H1 (cell line): ENCODE data around the gene FOXP4. TPM values are rescaled to one million over a fixed set of nuclear protein-coding genes. Genes with fewer than 3 reads are reported as not detected.

ENCODE experiments used
- CTCF ChIA-PET: fragments of 300-600 bp; sonication (Branson Sonifier 250); formaldehyde crosslinking; loops from one replicate; lab custom pipeline; 2021; ENCODE audit not compliant: partially characterized antibody; lab: Charles Lee
- POLR2A ChIA-PET: fragments of 300-600 bp; sonication (Branson Sonifier 250); formaldehyde crosslinking; loops from one replicate; lab custom pipeline; 2021; ENCODE audit warnings: inconsistent platforms; ENCODE audit not compliant: partially characterized antibody; lab: Charles Lee
- DNase-seq, 2 experiments: peaks; one replicate each; pipeline versions ENCODE4 v3.0.0 to v3.0.0-alpha.2; 2010 to 2022; ENCODE audit warnings: low spot score in 2 of 2, low read depth in 1 of 2, mixed read lengths in 1 of 2
- FAIRE-seq: peaks from 2 replicates; lab custom pipeline; 2011; peaks lifted over from hg19 to GRCh38; lab: Jason Lieb, UNC
- H2AFZ ChIP-seq: 2 replicates; pipeline ENCODE4 v1.8.1; 2012; ENCODE audit warnings: low read length, inconsistent platforms
- H2AK5ac ChIP-seq: 2 replicates; pipeline ENCODE4 v1.6.1; 2013; ENCODE audit warnings: low read depth, low read length
- H2BK120ac ChIP-seq: replicated peaks from 2 replicates; pipeline ENCODE3; 2013; ENCODE audit warnings: low read depth, low read length, inconsistent platforms
- H2BK12ac ChIP-seq: 2 replicates; pipeline ENCODE4 v1.6.1; 2013; ENCODE audit warnings: low read depth, low read length
- H2BK15ac ChIP-seq: 2 replicates; pipeline ENCODE4 v1.6.1; 2013; ENCODE audit warnings: low read length
- H2BK20ac ChIP-seq: 2 replicates; pipeline ENCODE4 v1.6.1; 2013; ENCODE audit warnings: low read length
- H2BK5ac ChIP-seq: 2 replicates; pipeline ENCODE4 v1.6.1; 2013; ENCODE audit warnings: low read depth, low read length
- H3K14ac ChIP-seq: 2 replicates; pipeline ENCODE4 v1.6.1; 2013; ENCODE audit warnings: inconsistent platforms; ENCODE audit not compliant: insufficient read length
- H3K18ac ChIP-seq: 2 replicates; pipeline ENCODE4 v1.6.1; 2013; ENCODE audit warnings: low read length; ENCODE audit errors: extremely low read depth
- H3K23ac ChIP-seq: 2 replicates; pipeline ENCODE4 v1.6.1; 2013; ENCODE audit warnings: inconsistent platforms; ENCODE audit not compliant: insufficient read length
- H3K23me2 ChIP-seq: 2 replicates; pipeline ENCODE4 v1.6.1; 2013; ENCODE audit warnings: low read depth, low read length
- H3K27ac ChIP-seq: 2 replicates; pipeline ENCODE4 v1.6.1; 2011; ENCODE audit warnings: low read depth, low read length, inconsistent platforms
- H3K27me3 ChIP-seq, 4 experiments: replicated peaks in 1 of 4; 1 replicate in 1 of 4; 2 replicates in 3 of 4; pipeline versions ENCODE4 v1.6.1 to v1.8.1; 2011 to 2013; ENCODE audit warnings: low read length in 3 of 4, mild to moderate bottlenecking in 3 of 4, inconsistent platforms in 2 of 4, mixed read lengths in 2 of 4, moderate library complexity in 1 of 4; ENCODE audit not compliant: control insufficient read depth in 3 of 4, insufficient read depth in 3 of 4; ENCODE audit errors: extremely low read depth in 1 of 4
- H3K36me3 ChIP-seq, 4 experiments: 2 replicates each; pipeline versions ENCODE4 v1.6.1 to v1.8.1; 2011 to 2013; ENCODE audit warnings: mild to moderate bottlenecking in 4 of 4, low read length in 3 of 4, moderate library complexity in 2 of 4, control low read depth in 1 of 4, inconsistent platforms in 1 of 4; ENCODE audit not compliant: insufficient read depth in 4 of 4, control insufficient read depth in 2 of 4
- H3K4ac ChIP-seq: replicated peaks from 2 replicates; pipeline ENCODE3; 2013; ENCODE audit warnings: low read length, low read depth, mixed read lengths, inconsistent platforms; ENCODE audit not compliant: insufficient read length
- H3K4me1 ChIP-seq, 4 experiments: replicated peaks in 1 of 4; 1 replicate in 1 of 4; 2 replicates in 3 of 4; pipeline versions ENCODE4 v1.6.1 to v1.8.1; 2011 to 2013; ENCODE audit warnings: low read length in 3 of 4, inconsistent platforms in 2 of 4, mixed read lengths in 1 of 4; ENCODE audit not compliant: insufficient read depth in 4 of 4, control insufficient read depth in 3 of 4
- H3K4me2 ChIP-seq, 2 experiments: 2 replicates each; pipeline versions ENCODE4 v1.6.1 to v1.8.1; 2011 to 2013; ENCODE audit warnings: low read depth in 2 of 2, low read length in 2 of 2, control low read depth in 1 of 2, inconsistent platforms in 1 of 2, mild to moderate bottlenecking in 1 of 2; ENCODE audit not compliant: insufficient read depth in 1 of 2
- H3K4me3 ChIP-seq, 4 experiments: fragments of 200-600, 300-600 bp in 1 of 4; sonication (generic), shearing (Covaris generic), sonication (Bioruptor Twin) in 1 of 4; 2 replicates each; pipeline versions ENCODE4 v1.5.1 to v1.8.1; 2011 to 2016; ENCODE audit warnings: low read length in 4 of 4, low read depth in 3 of 4, control low read depth in 2 of 4, inconsistent platforms in 2 of 4, mild to moderate bottlenecking in 2 of 4, mixed read lengths in 1 of 4, moderate library complexity in 1 of 4; ENCODE audit not compliant: insufficient read depth in 2 of 4; ENCODE audit errors: extremely low read depth in 1 of 4
- H3K56ac ChIP-seq: replicated peaks from 2 replicates; pipeline ENCODE3; 2013; ENCODE audit warnings: low read depth, mild to moderate bottlenecking, mixed read lengths, low read length, inconsistent platforms; ENCODE audit not compliant: insufficient read length
- H3K79me1 ChIP-seq: 2 replicates; pipeline ENCODE4 v1.6.1; 2013; ENCODE audit warnings: low read depth, low read length, control low read depth
- H3K79me2 ChIP-seq, 2 experiments: 2 replicates each; pipeline versions ENCODE4 v1.6.1 to v1.8.1; 2012 to 2013; ENCODE audit warnings: low read length in 2 of 2, mild to moderate bottlenecking in 2 of 2, inconsistent platforms in 1 of 2; ENCODE audit not compliant: insufficient read depth in 2 of 2, control insufficient read depth in 1 of 2
- H3K9ac ChIP-seq, 4 experiments: replicated peaks in 1 of 4; 1 replicate in 1 of 4; 2 replicates in 3 of 4; pipeline versions ENCODE4 v1.6.1 to v1.8.1; 2011 to 2013; ENCODE audit warnings: low read depth in 3 of 4, low read length in 3 of 4, control low read depth in 2 of 4, mild to moderate bottlenecking in 2 of 4, moderate library complexity in 2 of 4, inconsistent platforms in 1 of 4; ENCODE audit errors: extremely low read depth in 1 of 4
- H3K9me3 ChIP-seq, 2 experiments: 2 replicates each; pipeline versions ENCODE4 v1.6.1 to v1.8.1; 2012 to 2013; ENCODE audit warnings: mild to moderate bottlenecking in 2 of 2, moderate library complexity in 2 of 2, control low read depth in 1 of 2, inconsistent platforms in 1 of 2, low read depth in 1 of 2, low read length in 1 of 2, mixed read lengths in 1 of 2; ENCODE audit not compliant: insufficient read depth in 2 of 2
- H4K20me1 ChIP-seq, 2 experiments: replicated peaks in 1 of 2; 2 replicates each; pipeline versions ENCODE3 to v1.8.1; 2011 to 2013; ENCODE audit warnings: inconsistent platforms in 2 of 2, low read length in 2 of 2, mild to moderate bottlenecking in 1 of 2; ENCODE audit not compliant: insufficient read depth in 2 of 2, control insufficient read depth in 1 of 2
- H4K5ac ChIP-seq: 2 replicates; pipeline ENCODE4 v1.6.1; 2013; ENCODE audit warnings: low read length, low read depth, mixed read lengths, inconsistent platforms; ENCODE audit not compliant: insufficient read length
- H4K8ac ChIP-seq: 2 replicates; pipeline ENCODE4 v1.8.0; 2013; ENCODE audit warnings: mild to moderate bottlenecking, moderate library complexity, low read length, inconsistent platforms; ENCODE audit not compliant: insufficient read depth; ENCODE audit errors: extremely low read depth
- H4K91ac ChIP-seq: replicated peaks from 2 replicates; pipeline ENCODE3; 2013; ENCODE audit warnings: low read length, mixed read lengths, inconsistent platforms; ENCODE audit not compliant: insufficient read length
- WGBS, 2 experiments: shearing (Covaris generic) in 1 of 2; methylation state at CpG; one replicate each; pipeline versions ENCODE4 v1.1.6 to v1.1.7; 2013 to 2015; ENCODE audit warnings: low lambda C conversion rate in 2 of 2, mixed read lengths in 2 of 2, inconsistent platforms in 1 of 2, low coverage in 1 of 2, missing lambda C conversion rate in 1 of 2; ENCODE audit not compliant: insufficient replicate concordance in 2 of 2, insufficient coverage in 1 of 2, insufficient read length in 1 of 2; ENCODE audit errors: extremely low coverage in 1 of 2, missing lambda C conversion rate in 1 of 2; 5-methylcytosine and 5-hydroxymethylcytosine counted together
- polyA plus RNA-seq, 7 experiments: library from polyadenylated mRNA; depleted of rRNA in 3 of 7; stranded (reverse) in 5 of 7; unstranded in 2 of 7; fragments of >200 nt in 5 of 7; fragments of 200-250 nt in 2 of 7; gene quantifications; 1 replicate in 5 of 7; 2 replicates in 1 of 7; 4 replicates in 1 of 7; pipeline versions ENCODE4 v1.2.1 to v1.2.3, GENCODE V29; 2011 to 2013; ENCODE audit warnings: missing spikeins in 2 of 7, mixed read lengths in 2 of 7
- total RNA-seq: library from RNA; stranded (reverse); fragmentation: NEBNext Ultra II Directional; extraction: Animal tissue kit (Norgen Biotek cat#: 25700); gene quantifications from 2 replicates; pipeline ENCODE4 v1.2.1, GENCODE V29; 2021

Gene FOXP4
- total and polyA plus RNA-seq, 2 of the 8 experiments (the other 6 are each of a cell fraction or from before 2014, with no cell fraction given) = 4.8 to 13.3 TPM

GRCh38 chr6:41629128-41629527, 82.9 kb downstream of the FOXP4 start:
- Histone ChIP-seq H3K14ac (no peak overlapping the region), H3K4me1 (no peaks in the 10 kb centered on the region; a peak in 2 of 7 replicates), H2AFZ (no peak overlapping the region), H3K79me1 (no peaks in the 10 kb centered on the region), H3K36me3 (no peaks in the 10 kb centered on the region), H3K9ac (no peak overlapping the region), H4K8ac (no peak overlapping the region), H4K91ac (no peak overlapping the region), H2BK120ac (no peak overlapping the region), H3K56ac (no peak overlapping the region), H3K4me3 (no peak overlapping the region), H2BK5ac (no peak overlapping the region), H2AK5ac (no peak overlapping the region), H3K23me2 (no peaks in the 10 kb centered on the region), H3K9me3 (no peaks in the 10 kb centered on the region), H3K79me2 (no peaks in the 10 kb centered on the region), H2BK12ac (no peak overlapping the region), H4K5ac (no peak overlapping the region), H3K23ac (no peak overlapping the region), H3K18ac (no peak overlapping the region), H3K4me2 (no peak overlapping the region), H2BK15ac (peak overlapping the region; percentile 46; the same call in 1 of the 2 replicates), H3K4ac (no peak overlapping the region), H2BK20ac (no peak overlapping the region), H4K20me1 (no peaks in the 10 kb centered on the region), H3K27ac (no peak overlapping the region), H3K27me3 (no peaks in the 10 kb centered on the region; a peak in 1 of 7 replicates)
- no peak for DNase-seq
- CTCF ChIA-PET = no interaction called here
- no peak for FAIRE-seq
- POLR2A ChIA-PET = interaction anchor here (0.5 kb wide), 1 partner anchor 539 kb away, joined by 4 read pairs; no protein-coding TSS in a partner anchor
- whole genome bisulfite sequencing, 2 experiments = 94% methylated on average over 2 of the region's 2 CpGs; no CpG with 5 or more reads in 1 of the 2 experiments
